ENCODE results near the gene RAP1B. TPM values are rescaled to one million over a fixed set of nuclear protein-coding genes. Genes with fewer than 3 reads are reported as not detected.

Gene RAP1B
- total and polyA plus RNA-seq, 2 of the 13 experiments (the other 11 are each of a cell fraction or from before 2014, with no cell fraction given), result 71.1 to 92.7 TPM

DNA sequence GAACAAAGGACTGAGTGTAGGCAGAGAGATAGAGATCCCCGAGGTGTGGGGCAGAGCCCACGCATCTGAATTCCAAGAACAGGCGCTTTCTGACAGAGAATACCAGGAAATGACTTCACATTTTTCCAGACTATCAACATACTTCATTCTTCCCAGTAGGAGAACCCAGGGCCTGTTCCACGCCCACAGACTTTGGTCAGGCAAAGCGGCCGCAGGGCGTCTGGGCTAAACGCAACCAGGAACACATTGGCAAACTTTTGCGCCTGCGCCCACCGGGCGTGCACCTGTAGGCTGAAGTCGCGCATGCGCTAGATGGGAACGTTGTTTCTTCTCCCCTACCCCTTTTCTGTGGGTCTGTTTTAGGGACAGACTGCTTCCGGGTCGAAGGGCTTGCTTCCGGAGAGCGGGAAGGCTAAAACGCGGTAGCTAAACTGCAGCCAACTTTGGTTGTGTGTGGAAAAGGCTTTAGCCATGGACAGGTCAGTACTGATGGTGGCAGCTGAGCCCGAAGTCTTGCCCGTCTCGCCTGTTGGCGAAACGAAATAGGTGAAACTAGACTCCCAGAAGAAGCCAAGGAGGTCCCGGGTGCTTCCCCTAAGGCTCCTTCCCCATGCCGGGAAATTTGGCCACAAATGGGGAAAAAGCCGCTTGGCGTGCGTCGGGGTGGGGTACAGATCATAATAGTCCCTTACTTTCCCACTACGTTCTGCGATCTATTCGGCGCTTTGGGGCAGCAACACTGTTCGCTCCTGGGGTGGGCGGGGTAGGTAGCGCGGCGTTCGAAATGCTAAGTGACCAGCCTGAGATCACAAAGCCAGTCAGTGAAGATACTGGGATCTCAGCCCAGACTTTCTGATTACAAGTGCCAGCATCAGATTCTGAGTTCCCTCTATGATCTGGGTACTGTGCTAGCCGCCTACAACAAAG, 76.2 kb downstream of the RAP1B start, which contains the start of gene NUP107 (continued):
- TF ChIP-seq, protein P1, sequence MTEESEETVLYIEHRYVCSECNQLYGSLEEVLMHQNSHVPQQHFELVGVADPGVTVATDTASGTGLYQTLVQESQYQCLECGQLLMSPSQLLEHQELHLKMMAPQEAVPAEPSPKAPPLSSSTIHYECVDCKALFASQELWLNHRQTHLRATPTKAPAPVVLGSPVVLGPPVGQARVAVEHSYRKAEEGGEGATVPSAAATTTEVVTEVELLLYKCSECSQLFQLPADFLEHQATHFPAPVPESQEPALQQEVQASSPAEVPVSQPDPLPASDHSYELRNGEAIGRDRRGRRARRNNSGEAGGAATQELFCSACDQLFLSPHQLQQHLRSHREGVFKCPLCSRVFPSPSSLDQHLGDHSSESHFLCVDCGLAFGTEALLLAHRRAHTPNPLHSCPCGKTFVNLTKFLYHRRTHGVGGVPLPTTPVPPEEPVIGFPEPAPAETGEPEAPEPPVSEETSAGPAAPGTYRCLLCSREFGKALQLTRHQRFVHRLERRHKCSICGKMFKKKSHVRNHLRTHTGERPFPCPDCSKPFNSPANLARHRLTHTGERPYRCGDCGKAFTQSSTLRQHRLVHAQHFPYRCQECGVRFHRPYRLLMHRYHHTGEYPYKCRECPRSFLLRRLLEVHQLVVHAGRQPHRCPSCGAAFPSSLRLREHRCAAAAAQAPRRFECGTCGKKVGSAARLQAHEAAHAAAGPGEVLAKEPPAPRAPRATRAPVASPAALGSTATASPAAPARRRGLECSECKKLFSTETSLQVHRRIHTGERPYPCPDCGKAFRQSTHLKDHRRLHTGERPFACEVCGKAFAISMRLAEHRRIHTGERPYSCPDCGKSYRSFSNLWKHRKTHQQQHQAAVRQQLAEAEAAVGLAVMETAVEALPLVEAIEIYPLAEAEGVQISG (CRISPR knock-in tag; IDR thresholded peaks at IDR 0.05), result peak; percentile 96
- TF ChIP-seq TARDBP (CRISPR knock-in tag; IDR thresholded peaks at IDR 0.05) (peak; percentile 96), NPAS2 (CRISPR knock-in tag; IDR thresholded peaks at IDR 0.05; ENCODE audit: borderline replicate concordance) (no peak), ZSCAN5A (CRISPR knock-in tag; IDR thresholded peaks at IDR 0.05; ENCODE audit: borderline replicate concordance) (peak; percentile 84), ZNF710 (CRISPR knock-in tag; IDR thresholded peaks at IDR 0.05; ENCODE audit: borderline replicate concordance) (peak; percentile 41; the same call in 1 of the 2 replicates), EZH2 (conservative IDR thresholded peaks at IDR 0.05; ENCODE audit: low read depth, low read length) (no peak), EHMT2 (IDR thresholded peaks at IDR 0.05; ENCODE audit: borderline replicate concordance, low read depth, low read length) (no peak), CERS6 (CRISPR knock-in tag; IDR thresholded peaks at IDR 0.05) (no peak), MAZ (IDR thresholded peaks at IDR 0.05; ENCODE audit: borderline replicate concordance, low read depth, low read length) (no peak), MAZ (CRISPR knock-in tag; IDR thresholded peaks at IDR 0.05; ENCODE audit: low read depth) (peak; percentile 81), POLR2G (IDR thresholded peaks at IDR 0.05; ENCODE audit: low read depth, low read length) (peak; percentile 86), ZNF329 (CRISPR knock-in tag; IDR thresholded peaks at IDR 0.05; ENCODE audit: low read depth) (no peak), CEBPB (IDR thresholded peaks at IDR 0.05; ENCODE audit: borderline replicate concordance, low read depth, low read length) (no peak), ZNF878 (CRISPR knock-in tag; IDR thresholded peaks at IDR 0.05) (0 out of 2 replicates have a peak, but pooled peaks have one; percentile 38), AGO2 (optimal IDR thresholded peaks at IDR 0.05; ENCODE audit: low read depth, low read length) (no peak)
- TF ChIP-seq, protein P2, sequence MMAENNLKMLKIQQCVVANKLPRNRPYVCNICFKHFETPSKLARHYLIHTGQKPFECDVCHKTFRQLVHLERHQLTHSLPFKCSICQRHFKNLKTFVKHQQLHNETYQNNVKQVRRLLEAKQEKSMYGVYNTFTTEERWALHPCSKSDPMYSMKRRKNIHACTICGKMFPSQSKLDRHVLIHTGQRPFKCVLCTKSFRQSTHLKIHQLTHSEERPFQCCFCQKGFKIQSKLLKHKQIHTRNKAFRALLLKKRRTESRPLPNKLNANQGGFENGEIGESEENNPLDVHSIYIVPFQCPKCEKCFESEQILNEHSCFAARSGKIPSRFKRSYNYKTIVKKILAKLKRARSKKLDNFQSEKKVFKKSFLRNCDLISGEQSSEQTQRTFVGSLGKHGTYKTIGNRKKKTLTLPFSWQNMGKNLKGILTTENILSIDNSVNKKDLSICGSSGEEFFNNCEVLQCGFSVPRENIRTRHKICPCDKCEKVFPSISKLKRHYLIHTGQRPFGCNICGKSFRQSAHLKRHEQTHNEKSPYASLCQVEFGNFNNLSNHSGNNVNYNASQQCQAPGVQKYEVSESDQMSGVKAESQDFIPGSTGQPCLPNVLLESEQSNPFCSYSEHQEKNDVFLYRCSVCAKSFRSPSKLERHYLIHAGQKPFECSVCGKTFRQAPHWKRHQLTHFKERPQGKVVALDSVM (CRISPR knock-in tag; IDR thresholded peaks at IDR 0.05), result peak; percentile 62; the same call in 1 of the 2 replicates

Measured in HepG2 (cell line).